HUDEP-2 (cell line): ENCODE measurements around the gene XXYLT1.

ENCODE experiments used
- DNase-seq, 76 experiments: peaks; one replicate each; lab custom pipeline; 2025; ENCODE audit not compliant: unreplicated experiment in 76 of 76; lab: John Stamatoyannopoulos, UW

XXYLT1 gene

GRCh38 chr3:195155570-195156241, 115.3 kb downstream of the XXYLT1 start:
- no peak for DNase-seq

GRCh38 chr3:195154793-195155535, 116.0 kb downstream of the XXYLT1 start:
- DNase-seq, result peak in 59 of 76 experiments; percentile 6 to 65 (median 34)

GRCh38 chr3:195154111-195154791, 116.7 kb downstream of the XXYLT1 start:
- DNase-seq, result no peak

GRCh38 chr3:195153653-195154052, 117.3 kb downstream of the XXYLT1 start:
- no peak for DNase-seq

- no peak for DNase-seq
Measured at GRCh38 chr3:195153130-195153529, 117.8 kb downstream of the XXYLT1 start.

- DNase-seq, result no peak
Measured at GRCh38 chr3:195151866-195152541, 119.0 kb downstream of the XXYLT1 start.

- DNase-seq, result no peak
Measured at GRCh38 chr3:195151402-195151801, 119.6 kb downstream of the XXYLT1 start.

- DNase-seq, result peak in 53 of 76 experiments; percentile 4 to 65 (median 33)
Measured at GRCh38 chr3:195150181-195151118, 120.5 kb downstream of the XXYLT1 start.

- DNase-seq, result no peak
Measured at GRCh38 chr3:195149292-195150030, 121.5 kb downstream of the XXYLT1 start.

GRCh38 chr3:195148549-195148948, 122.4 kb downstream of the XXYLT1 start:
- DNase-seq, result no peak

- DNase-seq, result peak in 3 of 76 experiments; percentile 4 to 12 (median 11)
Measured at GRCh38 chr3:195147649-195148080, 123.3 kb downstream of the XXYLT1 start.

GRCh38 chr3:195146131-195146530, 124.8 kb downstream of the XXYLT1 start:
- no peak for DNase-seq

GRCh38 chr3:195145579-195145978, 125.4 kb downstream of the XXYLT1 start:
- no peak for DNase-seq

GRCh38 chr3:195143221-195143620, 127.7 kb downstream of the XXYLT1 start:
- DNase-seq, result no peak

- DNase-seq, result no peak
Measured at GRCh38 chr3:195142519-195142918, 128.4 kb downstream of the XXYLT1 start.

GRCh38 chr3:195140816-195141793, 129.9 kb downstream of the XXYLT1 start:
- peak in 13 of 76 experiments; percentile 5 to 52 (median 14) for DNase-seq

GRCh38 chr3:195140410-195140809, 130.5 kb downstream of the XXYLT1 start:
- no peak for DNase-seq

GRCh38 chr3:195139876-195140240, 131.1 kb downstream of the XXYLT1 start:
- no peak for DNase-seq
